NCI-H526 (cell line): ENCODE results near the gene PRR9.

Experiments used
- DNase-seq, 2 experiments: peaks; one replicate each; lab custom pipeline; 2025; lab: John Stamatoyannopoulos, UW

The PRR9 gene

DNA sequence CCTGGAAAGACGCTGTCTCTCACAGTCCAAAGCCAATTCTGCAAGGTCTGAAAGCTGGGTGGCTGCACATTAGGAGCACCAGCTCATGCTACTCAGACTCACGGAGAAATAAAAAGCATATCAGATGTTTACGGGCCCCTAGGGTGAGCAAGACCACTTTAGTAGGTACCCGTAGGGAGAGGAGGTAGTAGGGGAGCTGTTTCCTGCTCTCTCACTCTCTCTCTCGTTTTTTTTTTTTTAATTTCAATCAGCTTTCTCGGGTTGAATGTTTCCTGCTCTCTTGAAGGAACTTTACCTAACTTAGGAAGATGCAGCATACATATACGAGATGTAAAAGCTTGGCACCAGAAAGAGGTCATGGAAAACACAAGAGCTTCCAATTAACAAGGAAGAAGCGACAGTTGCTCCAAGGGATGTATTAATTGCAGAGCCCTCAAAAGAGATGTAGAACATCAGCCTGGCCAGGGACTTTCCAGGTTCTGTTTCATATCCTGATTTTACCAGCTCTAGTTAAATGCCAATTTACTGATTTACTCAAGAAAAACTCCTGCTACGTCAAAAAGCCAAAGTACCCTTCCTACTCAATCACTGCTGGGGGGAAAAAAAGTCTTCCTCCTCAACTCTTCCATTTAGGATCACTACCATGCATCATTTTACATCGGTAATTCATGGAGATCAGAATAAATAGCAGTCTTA lies 45.2 kb downstream of the PRR9 start:
- DNase-seq: no peak

DNA sequence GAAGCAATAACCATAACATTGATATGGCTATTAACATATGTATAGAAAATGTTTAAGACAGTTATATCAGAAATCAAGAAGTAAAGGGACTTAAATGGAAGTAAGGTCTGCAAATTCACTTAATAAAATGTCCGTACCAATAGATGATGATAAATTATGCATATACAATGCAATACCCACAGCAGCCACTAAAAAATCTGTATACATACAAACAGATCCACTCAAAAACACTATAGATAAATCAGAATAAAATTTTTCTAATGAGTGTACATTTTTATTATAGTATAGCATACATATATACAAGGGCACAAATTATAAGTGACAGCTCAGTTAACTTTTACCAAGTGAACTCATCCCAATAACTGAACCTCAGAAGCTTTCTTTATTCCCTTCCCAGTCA lies 48.1 kb downstream of the PRR9 start:
- no peak for DNase-seq
